Smooth muscle cell (in vitro differentiated cells): ENCODE measurements around the gene DKK2. TPM values are rescaled to one million over a fixed set of nuclear protein-coding genes. Genes with fewer than 3 reads are reported as not detected.

Experiments
- DNase-seq: peaks from one replicate; lab custom pipeline; 2025; ENCODE audit not compliant: unreplicated experiment; lab: John Stamatoyannopoulos, UW
- H2AFZ ChIP-seq: fragments of 200-600 bp; sonication (generic); 2 replicates; pipeline ENCODE4 v1.6.0; 2016; ENCODE audit warnings: antibody characterized with exemption, low read depth, mild to moderate bottlenecking
- H3F3A ChIP-seq: fragments of 200-600 bp; sonication (generic); 2 replicates; pipeline ENCODE4 v1.6.0; 2017; ENCODE audit warnings: antibody characterized with exemption, low read depth
- H3K27ac ChIP-seq: fragments of 200-600 bp; sonication (generic); 2 replicates; pipeline ENCODE4 v1.5.1; 2016; ENCODE audit warnings: low read depth, mild to moderate bottlenecking
- H3K27me3 ChIP-seq: fragments of 200-600 bp; sonication (generic); 2 replicates; pipeline ENCODE4 v1.6.1; 2016; ENCODE audit warnings: low read depth, mild to moderate bottlenecking
- H3K36me3 ChIP-seq: fragments of 200-600 bp; sonication (generic); 2 replicates; pipeline ENCODE4 v1.5.1; 2016; ENCODE audit warnings: low read depth
- H3K4me1 ChIP-seq: fragments of 200-600 bp; sonication (generic); 2 replicates; pipeline ENCODE4 v1.5.1; 2016; ENCODE audit warnings: low read depth
- H3K4me2 ChIP-seq: fragments of 200-600 bp; sonication (generic); 2 replicates; pipeline ENCODE4 v1.6.0; 2016; ENCODE audit warnings: mild to moderate bottlenecking
- H3K4me3 ChIP-seq: fragments of 200-600 bp; sonication (generic); 2 replicates; pipeline ENCODE4 v1.5.1; 2016; ENCODE audit warnings: mild to moderate bottlenecking
- H3K79me2 ChIP-seq: fragments of 200-600 bp; sonication (generic); 2 replicates; pipeline ENCODE4 v1.6.0; 2016; ENCODE audit warnings: low read depth, mild to moderate bottlenecking
- H3K9ac ChIP-seq: fragments of 200-600 bp; sonication (generic); 2 replicates; pipeline ENCODE4 v1.6.0; 2016; ENCODE audit warnings: low read depth
- H3K9me3 ChIP-seq: fragments of 200-600 bp; sonication (generic); replicated peaks from 2 replicates; pipeline ENCODE4 v1.5.1; 2016; ENCODE audit warnings: low read depth
- H4K20me1 ChIP-seq: fragments of 200-600 bp; sonication (generic); 2 replicates; pipeline ENCODE4 v1.6.0; 2016; ENCODE audit warnings: low read depth
- WGBS: methylation state at CpG from one replicate; pipeline ENCODE4 v1.1.7; 2016; ENCODE audit warnings: low lambda C conversion rate; 5-methylcytosine and 5-hydroxymethylcytosine counted together
- polyA plus RNA-seq: library from polyadenylated mRNA; unstranded; fragments of >200 nt; fragmentation: Nextera tagmentation; extraction: Ambion mirVana; gene quantifications from 2 replicates; pipeline ENCODE4 v1.2.1, GENCODE V29; 2016
- total RNA-seq: library from RNA; depleted of rRNA; stranded (reverse); fragments of >200 nt; gene quantifications from 2 replicates; pipeline ENCODE4 v1.2.3, GENCODE V29; 2014
- TF ChIP-seq, protein P1 (sequence below): fragments of 200-600 bp; sonication (generic); IDR thresholded peaks from 2 replicates; pipeline ENCODE4 v1.5.1; 2017; ENCODE audit warnings: borderline replicate concordance, mild to moderate bottlenecking, antibody characterized with exemption; ENCODE audit not compliant: insufficient read depth, poor library complexity, severe bottlenecking

The DKK2 gene
- total and polyA plus RNA-seq, 2 experiments from 2014 or later: 325 to 555 TPM

DNA sequence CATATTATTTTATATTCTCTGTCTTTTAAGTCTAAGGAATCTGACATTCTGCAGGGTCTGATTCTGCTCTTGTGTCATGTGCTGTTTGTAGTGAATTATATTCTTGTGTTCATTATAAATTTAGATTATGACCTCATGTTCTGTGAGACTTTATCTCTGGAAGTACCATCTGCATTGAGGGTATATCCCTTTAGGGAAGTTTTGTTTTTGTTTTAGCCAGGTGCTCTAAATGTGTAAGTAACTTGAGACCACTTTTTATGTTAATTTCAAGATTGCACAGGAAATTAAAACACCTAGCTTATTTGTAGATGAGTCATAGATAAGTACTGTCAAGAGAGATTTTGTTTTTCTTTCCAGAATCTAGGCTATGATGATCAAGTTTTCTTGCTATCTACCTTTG lies 35.0 kb upstream of the DKK2 start:
- no peaks in the 10 kb centered on the region for H4K20me1 ChIP-seq
- H3F3A ChIP-seq: no peaks in the 10 kb centered on the region
- H3K27ac ChIP-seq: no peak overlapping the region
- DNase-seq: no peak
- H3K79me2 ChIP-seq: no peaks in the 10 kb centered on the region
- H3K4me3 ChIP-seq: no peak overlapping the region
- no peak overlapping the region for H3K4me2 ChIP-seq
- no peaks in the 10 kb centered on the region for H3K36me3 ChIP-seq
- H3K4me1 ChIP-seq: no peaks in the 10 kb centered on the region
- no peaks in the 10 kb centered on the region for H3K27me3 ChIP-seq
- H3K9ac ChIP-seq: no peak overlapping the region
- TF ChIP-seq, protein P1, sequence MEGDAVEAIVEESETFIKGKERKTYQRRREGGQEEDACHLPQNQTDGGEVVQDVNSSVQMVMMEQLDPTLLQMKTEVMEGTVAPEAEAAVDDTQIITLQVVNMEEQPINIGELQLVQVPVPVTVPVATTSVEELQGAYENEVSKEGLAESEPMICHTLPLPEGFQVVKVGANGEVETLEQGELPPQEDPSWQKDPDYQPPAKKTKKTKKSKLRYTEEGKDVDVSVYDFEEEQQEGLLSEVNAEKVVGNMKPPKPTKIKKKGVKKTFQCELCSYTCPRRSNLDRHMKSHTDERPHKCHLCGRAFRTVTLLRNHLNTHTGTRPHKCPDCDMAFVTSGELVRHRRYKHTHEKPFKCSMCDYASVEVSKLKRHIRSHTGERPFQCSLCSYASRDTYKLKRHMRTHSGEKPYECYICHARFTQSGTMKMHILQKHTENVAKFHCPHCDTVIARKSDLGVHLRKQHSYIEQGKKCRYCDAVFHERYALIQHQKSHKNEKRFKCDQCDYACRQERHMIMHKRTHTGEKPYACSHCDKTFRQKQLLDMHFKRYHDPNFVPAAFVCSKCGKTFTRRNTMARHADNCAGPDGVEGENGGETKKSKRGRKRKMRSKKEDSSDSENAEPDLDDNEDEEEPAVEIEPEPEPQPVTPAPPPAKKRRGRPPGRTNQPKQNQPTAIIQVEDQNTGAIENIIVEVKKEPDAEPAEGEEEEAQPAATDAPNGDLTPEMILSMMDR: no peak
- H2AFZ ChIP-seq: no peak overlapping the region
- no peaks in the 10 kb centered on the region for H3K9me3 ChIP-seq

DNA sequence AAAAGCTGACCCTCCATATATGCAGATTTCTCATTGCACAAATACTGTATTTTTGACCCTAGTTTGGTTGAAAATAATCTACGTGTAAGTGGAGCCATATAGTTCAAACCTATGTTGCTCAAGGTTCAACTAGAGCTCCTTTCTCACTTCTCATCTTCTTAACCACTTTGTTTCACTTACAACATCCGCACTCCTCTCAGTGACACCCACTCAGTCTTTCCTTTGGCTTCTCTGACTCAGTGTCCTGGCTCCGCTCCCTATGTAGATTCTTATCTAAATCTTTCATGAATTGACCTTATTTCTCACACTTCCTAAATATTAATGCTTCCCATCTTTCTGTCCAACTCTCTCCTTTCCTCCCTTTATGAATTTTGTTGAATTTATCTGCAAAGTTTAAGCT lies 32.9 kb upstream of the DKK2 start:
- WGBS: 49% methylated on average over 3 of the region's 3 CpGs
- no peak for DNase-seq
- H3K4me2 ChIP-seq: peak overlapping the region; percentile 60
- H3K9me3 ChIP-seq: no peaks in the 10 kb centered on the region
- no peak overlapping the region for H3K9ac ChIP-seq
- H3K36me3 ChIP-seq: no peaks in the 10 kb centered on the region
- TF ChIP-seq, protein P1: no peak
- H3K79me2 ChIP-seq: no peaks in the 10 kb centered on the region
- H3F3A ChIP-seq: no peaks in the 10 kb centered on the region
- H2AFZ ChIP-seq: no peak overlapping the region
- no peaks in the 10 kb centered on the region for H3K4me1 ChIP-seq
- H3K27ac ChIP-seq: peak overlapping the region; percentile 34
- H3K4me3 ChIP-seq: no peak overlapping the region
- H4K20me1 ChIP-seq: no peaks in the 10 kb centered on the region
- no peaks in the 10 kb centered on the region for H3K27me3 ChIP-seq

- no peak overlapping the region for H3K9ac ChIP-seq
- peak overlapping the region; percentile 34 for H3K27ac ChIP-seq
- H3K36me3 ChIP-seq: no peaks in the 10 kb centered on the region
- DNase-seq: no peak
- H3K9me3 ChIP-seq: no peaks in the 10 kb centered on the region
- peak overlapping the region; percentile 64 for H2AFZ ChIP-seq
- H4K20me1 ChIP-seq: no peaks in the 10 kb centered on the region
- no peak overlapping the region for H3K4me3 ChIP-seq
- H3F3A ChIP-seq: no peaks in the 10 kb centered on the region
- no peaks in the 10 kb centered on the region for H3K79me2 ChIP-seq
- 58% methylated on average over 1 of the region's 1 CpG for WGBS
- peak overlapping the region; percentile 60 for H3K4me2 ChIP-seq
- no peaks in the 10 kb centered on the region for H3K4me1 ChIP-seq
- H3K27me3 ChIP-seq: no peaks in the 10 kb centered on the region
- TF ChIP-seq, protein P1: no peak
These were observed 32.0 kb upstream of the DKK2 start for GRCh38 chr4:107068116-107068515.

- Histone ChIP-seq H3K4me2 (no peak overlapping the region), H3K79me2 (no peaks in the 10 kb centered on the region), H3K9me3 (no peaks in the 10 kb centered on the region), H3K27me3 (no peaks in the 10 kb centered on the region), H3K4me1 (no peaks in the 10 kb centered on the region), H3F3A (no peaks in the 10 kb centered on the region), H3K4me3 (no peak overlapping the region), H2AFZ (no peak overlapping the region), H3K36me3 (no peaks in the 10 kb centered on the region), H3K9ac (no peak overlapping the region), H4K20me1 (no peaks in the 10 kb centered on the region), H3K27ac (no peak overlapping the region)
- WGBS: 92% methylated on average over 1 of the region's 1 CpG
- TF ChIP-seq, protein P1: no peak
- DNase-seq: no peak
These were observed 30.5 kb upstream of the DKK2 start for GRCh38 chr4:107066621-107067020.
